RPMI7951 (cell line): ENCODE measurements around the gene RGMA. TPM values are rescaled to one million over a fixed set of nuclear protein-coding genes. Genes with fewer than 3 reads are reported as not detected.

Experiments used
- DNase-seq: peaks from one replicate; pipeline ENCODE4 v3.0.0-alpha.2; 2012; ENCODE audit warnings: low read depth
- total RNA-seq: library from RNA; depleted of rRNA; stranded (reverse); fragments of >200 nt; shearing (Covaris generic); gene quantifications from 2 replicates; pipeline ENCODE4 v1.2.3, GENCODE V29; 2014

Gene RGMA
- total RNA-seq, 1 experiment from 2014 or later, result not detected

DNA sequence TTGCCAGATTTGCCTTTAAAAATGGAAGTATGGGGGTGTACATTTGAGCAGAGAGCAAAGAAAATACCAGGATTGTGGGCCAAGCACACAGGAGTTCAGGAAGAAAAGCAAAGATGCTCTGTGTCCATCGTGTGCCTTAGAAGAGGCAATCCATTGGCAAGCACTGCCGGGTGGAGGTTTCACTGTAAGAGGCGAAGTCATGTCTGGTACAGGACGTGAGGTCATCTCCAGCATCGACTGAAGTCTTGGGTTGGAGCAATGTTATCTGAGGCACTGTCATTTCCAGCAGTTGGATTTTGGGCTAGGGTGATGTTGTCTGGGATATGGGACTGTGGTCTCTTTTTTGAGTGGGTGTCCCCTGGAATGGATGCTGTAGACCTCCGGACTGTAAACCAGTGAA, 4.8 kb upstream of the RGMA start:
- no peak for DNase-seq

DNA sequence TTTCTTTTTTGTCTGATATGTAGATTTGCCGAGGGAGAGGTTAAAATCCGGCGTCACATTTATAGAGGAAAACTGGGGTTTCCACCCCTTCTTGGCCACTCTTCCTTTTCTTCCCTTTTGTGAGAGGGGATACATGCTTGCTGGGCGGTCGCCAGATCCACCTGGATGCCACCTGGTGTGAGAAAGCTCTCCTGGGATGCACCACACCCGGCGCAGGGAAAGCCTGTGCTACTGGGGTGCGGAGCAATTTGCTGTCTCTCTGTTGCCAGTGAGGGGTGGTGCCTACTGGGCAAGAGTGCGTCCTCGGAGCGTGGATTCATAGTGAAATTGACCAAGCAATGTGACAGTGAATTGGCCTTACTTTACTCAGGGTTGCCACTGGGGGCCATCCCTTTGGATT, 2.5 kb upstream of the RGMA start:
- no peak for DNase-seq

DNA sequence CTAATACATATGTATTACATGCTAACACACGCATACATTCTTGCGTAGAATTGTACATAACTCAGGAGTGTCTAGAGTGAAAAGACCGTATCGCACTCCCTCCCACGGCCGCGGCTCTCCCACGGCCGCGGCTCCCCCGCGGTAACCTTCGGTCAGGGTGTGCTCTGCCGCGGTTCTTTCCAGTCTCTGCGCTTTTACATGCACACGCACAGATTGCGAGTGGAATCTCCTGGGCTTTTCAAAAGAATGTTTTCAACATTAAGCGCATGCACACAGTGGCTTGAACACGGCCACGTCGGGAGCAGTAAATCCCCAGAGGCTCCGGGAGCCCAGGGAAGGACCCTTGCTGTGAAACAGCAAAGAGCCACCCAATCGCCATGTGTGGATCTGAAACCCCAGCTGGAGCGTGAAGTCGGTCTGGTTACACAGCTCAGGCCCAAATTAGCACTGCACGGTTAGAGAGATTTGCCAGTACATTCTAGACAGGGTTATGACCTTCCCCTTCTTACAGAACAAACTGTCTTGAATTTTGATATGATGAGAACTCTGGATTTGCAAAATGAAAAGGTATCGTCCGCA, 805 bp upstream of the RGMA start:
- DNase-seq, result no peak

DNA sequence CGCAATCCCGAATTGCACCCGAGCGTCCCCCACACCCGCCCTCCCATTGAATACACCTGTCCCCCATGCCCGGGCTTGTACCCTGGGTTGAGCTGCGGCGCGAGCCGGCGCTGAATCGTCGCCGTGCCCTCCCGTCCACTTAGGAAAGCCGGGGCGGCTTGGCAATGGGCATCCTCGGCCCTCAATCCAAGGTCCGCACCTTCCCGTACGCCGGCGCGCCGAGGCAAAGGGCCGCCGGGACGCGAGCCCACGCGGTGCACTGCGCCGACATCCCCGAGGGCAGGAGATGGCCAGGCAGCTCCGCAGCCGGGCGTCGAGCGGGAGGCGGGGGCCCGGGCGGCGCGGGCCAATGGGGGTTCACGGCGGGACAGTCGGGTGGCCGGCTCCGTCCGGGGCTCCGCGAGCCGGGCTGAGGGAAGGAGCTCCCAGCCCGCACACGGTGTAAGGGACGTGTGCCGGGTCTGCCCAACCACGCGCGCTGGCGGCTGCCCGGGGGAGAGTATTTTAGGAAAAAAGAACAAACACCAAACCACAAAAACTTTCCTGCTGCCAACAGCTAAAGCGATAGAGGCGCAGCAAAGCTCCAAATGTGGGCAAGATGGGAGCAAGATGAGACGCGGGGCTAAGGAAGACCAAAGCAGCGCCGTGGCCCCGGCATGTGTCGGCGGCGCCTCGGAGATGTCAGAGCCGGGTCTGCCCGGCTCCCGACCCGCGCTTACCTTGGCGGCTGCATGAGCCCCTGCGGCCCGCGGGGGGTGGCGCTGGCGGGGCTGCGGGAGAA, 621 bp downstream of the RGMA start:
- peak; percentile 26 for DNase-seq

DNA sequence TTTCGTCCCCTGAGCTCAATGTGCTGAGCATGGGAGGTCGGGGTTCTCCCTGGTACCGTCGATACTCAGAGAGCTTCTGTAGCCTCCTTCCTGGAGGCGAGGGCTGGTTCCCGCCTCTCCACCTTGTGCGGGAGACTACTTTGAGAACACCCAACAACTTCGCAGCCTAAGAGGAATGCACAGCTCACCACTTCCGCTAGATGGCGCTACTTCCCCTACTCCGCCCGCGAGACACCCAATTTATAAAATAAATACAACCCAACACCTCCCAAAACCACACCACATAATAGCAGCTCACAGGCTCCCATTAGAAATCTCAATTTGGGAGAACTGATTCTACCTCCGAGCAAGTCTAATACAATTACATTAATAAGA, 1.2 kb downstream of the RGMA start:
- DNase-seq, result peak; percentile 40

DNA sequence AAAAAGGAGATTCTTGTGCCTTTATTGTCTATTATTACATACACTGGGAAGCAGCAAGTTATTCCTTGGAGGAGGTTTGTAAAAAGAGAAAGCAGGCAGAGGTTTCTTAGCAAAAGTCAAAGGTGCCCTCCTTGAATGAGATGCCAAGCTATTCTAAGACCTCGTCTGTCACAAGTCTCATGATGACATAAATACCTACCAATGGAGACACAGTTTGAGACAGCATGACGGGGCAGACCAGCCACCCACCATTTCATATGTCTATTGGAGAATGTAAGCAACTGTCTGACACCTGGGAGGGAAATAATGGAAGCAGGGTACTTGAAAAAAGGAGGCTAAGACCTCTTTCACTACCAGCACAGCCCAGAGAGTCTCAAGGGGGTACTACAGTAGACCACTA, 2.2 kb downstream of the RGMA start:
- no peak for DNase-seq

DNA sequence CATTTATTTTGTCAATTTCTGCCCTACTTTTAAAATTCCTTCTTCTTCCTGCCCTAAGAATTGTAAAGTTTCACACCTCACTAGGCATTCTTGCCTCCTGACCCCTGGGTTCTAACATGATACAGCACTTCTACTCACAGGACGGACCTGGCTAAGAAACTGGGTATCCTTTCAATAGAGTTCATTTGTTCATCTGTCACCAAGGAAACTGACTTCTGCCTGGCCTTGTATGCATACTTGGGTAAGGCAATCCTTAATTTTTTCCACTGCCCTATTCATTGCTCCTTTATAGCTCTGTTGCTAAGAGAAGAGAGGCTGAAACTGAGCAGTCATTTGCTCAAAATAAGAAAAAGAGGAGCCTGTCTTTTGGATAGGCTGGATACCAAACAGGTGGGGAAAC, 3.3 kb downstream of the RGMA start:
- DNase-seq, result no peak

DNA sequence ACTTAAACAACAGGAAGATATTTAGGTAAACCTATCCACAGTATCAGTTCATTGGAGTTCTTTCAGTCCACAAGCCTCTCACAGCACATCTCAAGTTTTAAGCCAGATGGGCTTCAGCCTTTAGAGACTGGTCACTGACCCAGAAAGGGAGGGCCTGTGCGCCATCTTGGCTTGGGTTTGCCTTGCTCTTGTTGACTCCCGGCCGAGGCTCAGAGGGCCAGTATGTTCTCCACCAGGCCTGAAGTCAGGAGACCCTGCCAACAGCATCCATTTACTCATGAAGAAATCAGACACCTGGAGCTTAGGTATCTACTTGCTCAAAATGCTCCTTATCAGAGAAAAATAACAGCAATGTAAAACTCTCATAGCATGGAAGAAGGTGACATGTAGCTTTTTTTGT, 6.2 kb downstream of the RGMA start:
- DNase-seq, result no peak

DNA sequence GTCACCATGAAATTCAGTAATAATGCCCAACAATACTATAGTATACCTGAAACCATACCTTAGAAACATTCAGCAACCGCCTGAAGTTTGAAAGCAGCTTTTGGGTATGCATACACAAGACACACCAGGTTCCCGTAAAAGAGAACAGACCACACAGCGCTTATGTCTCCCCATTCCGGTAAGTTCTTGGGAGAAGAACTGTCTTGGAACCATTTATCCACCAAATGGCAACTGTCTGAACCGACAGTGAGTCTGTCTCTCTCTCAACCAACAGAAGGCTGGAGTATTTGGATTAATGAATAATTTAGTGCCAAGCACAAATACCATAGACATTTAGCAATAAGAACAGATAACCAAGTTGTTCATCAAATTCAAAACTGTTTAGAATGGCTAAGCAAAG, 7.6 kb downstream of the RGMA start:
- no peak for DNase-seq

DNA sequence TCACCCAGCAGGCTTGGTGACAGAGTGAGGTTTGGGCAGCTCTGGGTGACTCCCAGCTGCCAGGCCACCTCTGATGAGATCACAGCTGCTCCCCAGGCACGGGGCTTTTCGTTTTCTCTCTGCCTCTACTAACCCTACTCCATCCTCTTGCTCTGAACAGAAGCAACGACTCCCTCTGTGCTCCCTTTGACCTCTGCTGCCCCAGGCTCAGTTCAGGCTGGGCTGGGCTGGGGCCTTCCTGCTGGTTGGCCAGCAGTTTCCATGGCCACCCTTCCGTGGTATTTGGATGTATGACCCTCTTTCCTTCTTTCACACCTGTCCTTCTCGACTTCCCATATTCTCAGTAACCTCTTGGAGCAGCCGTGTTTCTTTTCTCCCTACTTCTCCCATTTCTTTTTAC, 8.6 kb downstream of the RGMA start:
- DNase-seq, result no peak

DNA sequence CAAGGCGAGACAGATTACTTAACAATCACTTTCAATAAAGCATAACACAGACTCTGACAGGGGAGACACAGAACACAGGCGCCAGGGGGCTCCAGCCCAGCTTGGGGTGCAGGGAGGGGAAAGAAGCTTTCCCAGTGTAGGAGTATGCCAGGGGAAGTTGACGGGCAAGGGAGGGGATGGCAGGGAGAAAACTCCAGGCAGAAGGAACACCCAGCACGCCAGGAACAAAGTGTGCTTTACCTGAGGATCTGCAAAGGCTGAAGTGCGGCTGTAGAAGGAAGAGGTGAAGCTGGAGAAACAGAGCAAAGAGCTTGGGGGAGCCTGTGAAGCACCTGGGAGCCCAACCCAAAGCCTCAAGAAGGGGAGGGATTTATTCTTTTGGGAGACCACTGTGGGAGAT, 12.1 kb downstream of the RGMA start:
- DNase-seq, result no peak

DNA sequence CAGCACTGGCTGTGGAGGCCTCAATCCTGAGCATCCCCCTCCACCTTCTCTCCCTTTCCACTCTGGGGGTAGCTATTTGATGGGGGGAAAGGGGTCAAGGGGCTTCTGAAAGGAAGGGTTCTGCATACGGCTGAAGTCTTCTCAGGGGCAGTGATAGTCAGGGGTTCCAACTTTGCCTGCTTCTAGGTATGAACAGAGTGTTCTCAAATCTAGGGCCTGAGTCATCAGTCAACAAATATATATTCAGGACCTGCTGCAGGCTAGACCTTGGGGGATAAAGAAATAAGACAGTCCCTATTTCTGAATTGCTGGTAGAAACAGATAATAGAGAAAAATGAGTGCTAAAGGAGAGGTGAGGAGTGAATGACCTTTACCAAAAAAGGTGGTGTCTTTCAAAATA, 12.8 kb downstream of the RGMA start:
- DNase-seq, result no peak

DNA sequence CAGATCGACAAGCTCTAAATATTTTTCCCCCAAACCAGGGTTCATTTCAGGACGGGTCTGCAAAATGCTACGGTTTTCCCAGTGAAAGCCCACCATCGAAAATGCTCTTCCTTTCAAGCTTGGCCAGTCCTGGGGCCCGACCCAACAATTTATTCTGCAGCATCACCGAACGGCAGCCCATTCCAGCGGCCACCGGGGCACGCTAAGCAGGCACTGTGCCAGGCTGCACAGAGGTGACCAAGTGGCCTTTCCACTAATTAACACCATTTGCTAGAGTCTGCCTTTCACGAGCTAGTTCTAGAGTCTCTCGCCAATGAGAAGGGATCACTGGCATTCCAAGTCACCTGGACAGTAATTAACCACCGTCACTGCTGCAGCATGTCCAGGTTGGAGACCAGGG, 14.4 kb downstream of the RGMA start:
- no peak for DNase-seq

DNA sequence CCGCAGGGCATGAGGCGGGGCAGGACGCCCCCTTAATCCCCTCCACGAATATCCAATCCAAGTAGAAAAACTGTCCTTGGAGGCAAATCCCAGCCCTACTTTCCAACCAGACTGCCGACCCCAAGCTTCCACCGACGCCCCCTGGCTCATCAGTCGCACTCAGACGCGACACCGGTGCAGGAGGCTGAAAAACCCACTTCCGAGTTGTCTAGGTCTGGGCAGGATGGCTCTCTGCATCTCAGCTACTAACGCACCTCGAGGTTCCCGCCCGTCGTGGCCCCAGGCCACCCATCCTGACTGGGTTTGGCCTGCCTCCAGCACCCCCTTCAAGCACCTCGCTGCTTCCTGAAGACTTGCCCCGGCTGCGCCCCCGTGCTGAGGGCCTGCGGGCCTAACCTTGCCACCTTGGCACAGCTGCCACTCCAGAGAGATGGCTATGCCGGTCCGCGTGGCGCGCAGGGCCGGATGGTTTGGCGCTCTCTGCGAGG, 15.5 kb downstream of the RGMA start:
- no peak for DNase-seq

DNA sequence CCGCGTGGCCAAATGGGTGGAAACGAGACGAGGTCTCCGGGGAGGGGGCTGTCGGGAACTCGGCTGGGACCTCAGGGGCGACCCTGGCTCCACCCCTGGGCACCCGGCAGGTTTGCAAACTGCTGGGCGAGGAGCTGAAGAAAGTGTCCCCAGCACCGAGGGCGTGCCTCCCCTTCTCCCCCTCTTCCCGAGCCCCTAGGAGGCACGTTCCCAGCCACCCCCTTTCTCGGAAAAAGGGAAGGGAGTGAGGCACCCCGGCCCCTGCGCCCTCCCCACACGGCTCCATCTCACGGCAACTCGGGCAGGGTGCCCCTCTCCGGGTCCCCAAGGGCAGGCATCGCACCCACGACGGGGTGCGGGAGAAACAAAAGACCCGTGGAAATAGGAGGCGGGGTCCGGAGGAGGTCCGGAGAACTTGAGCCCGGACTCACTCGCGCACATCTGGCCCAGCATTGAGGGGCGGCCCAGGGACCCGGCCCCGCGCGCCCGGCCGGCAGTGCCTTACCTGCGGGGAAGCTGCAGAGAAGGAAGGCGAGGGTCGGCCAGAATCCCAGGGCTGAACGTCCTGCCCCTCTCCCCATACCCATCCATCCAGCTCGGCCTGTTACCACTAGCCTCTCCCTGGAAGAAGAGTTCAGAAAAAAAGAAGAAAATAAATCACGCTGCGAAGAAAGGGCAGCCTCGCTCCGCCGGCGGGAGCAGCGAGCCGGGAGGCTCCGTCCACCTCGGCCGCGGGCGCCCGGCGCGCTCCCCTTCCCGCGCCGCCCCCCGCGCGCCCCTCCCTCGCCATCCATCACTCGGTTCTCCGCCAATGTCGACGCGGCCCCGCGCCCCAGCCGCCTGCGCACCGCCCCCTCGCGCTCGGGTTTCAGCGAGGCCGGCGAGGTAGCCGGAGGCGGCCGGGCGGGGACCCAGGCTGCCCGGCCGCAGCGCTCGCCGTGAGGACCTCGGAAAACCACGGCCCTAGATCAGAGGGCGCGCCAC, 16.3 kb downstream of the RGMA start:
- peak; percentile 67 for DNase-seq

DNA sequence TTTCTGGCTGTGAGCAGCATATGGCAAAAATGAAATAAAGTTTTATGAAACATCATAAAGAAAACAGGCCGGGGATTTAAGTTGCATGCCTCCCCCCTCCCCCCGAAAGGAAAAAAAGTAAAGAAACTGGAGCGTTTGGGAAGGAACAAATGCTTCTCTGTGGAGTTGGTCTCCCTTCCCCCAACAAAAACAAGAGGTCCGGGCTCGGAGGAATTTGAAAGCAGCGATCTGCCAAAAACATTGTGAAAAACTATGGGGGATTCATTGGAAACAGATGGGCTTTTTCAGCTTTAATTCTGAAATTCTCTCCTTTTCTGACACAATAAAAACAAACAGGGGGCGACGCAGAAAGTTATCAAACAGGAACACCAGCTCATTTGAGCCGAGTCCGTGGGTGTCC, 17.0 kb downstream of the RGMA start:
- peak; percentile 29 for DNase-seq

DNA sequence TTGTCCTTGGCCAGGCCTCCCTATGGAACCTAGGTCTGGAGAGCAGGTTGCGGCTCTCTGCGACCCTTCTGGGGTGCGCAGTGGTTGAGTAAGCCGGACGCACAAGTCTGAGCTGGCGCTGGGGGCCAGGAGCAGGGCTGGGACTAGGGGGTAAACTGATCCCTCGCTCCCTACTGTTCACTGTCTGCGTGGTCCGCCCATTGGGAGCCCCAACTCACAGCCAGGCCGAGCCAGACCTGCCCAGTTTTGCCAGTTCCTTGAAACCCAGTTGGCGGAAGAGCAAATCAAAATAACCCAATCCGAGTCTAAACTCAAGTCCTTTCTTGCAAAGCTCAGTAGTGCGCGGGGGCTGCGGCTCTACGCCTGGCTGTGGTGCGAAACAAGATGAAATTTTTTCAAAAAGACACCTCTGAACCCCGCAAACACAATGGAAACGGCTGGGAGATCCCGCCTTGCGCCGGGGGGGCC, 17.5 kb downstream of the RGMA start:
- DNase-seq, result no peak

DNA sequence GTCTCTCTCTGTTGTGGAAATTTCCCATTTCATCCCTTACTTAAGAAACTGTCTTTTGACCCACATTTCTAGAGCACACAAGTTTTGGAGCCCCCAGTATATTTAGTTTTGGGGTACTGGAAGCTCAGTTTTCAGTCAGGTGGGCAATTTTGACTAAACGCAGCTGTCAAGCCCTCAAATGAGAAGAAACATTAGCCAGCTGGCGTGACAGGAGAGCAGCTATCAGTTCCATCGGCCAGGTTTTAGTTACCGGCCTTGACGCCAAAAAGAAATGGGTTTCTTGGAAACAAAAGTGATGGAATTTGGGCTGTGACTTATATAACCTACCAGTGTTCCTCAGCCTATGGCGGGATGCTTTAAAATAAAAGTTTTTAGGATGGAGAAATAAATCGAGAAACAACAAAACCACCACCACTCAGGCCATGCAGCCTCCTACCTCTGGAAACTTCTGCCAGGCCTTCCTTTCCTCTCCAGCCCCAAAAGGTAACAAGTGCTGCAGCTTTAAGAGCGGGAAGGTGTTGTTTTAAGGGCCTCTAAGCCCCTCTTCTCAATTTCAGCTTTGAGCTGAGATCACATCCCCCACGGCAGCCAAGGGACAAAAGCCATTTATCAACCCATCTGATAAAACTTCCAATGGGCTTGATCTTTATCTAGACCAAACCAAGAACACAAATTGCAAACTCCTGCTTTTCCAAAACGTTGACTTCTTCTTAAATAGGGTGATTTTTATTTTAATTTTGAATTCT, 18.3 kb downstream of the RGMA start:
- DNase-seq, result no peak

DNA sequence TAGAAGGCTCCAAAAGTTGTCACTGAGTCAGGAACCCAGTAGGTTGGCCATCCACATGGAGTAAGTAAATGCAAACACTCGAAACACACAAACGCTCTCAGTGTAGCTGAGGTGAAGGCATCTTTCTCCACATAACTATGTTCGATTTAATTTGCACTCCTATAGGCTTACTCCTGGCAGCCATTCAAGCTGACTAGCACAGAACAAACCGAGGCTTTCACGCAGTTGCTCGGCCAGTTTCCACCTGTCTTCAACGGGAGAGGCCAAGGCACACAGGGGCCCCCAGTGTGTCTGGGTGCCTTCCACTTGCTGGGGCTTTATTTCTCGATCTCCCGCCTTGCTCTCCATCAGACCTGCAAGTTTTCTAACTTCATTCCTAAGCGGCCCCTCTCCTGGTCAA, 18.9 kb downstream of the RGMA start:
- DNase-seq, result no peak

DNA sequence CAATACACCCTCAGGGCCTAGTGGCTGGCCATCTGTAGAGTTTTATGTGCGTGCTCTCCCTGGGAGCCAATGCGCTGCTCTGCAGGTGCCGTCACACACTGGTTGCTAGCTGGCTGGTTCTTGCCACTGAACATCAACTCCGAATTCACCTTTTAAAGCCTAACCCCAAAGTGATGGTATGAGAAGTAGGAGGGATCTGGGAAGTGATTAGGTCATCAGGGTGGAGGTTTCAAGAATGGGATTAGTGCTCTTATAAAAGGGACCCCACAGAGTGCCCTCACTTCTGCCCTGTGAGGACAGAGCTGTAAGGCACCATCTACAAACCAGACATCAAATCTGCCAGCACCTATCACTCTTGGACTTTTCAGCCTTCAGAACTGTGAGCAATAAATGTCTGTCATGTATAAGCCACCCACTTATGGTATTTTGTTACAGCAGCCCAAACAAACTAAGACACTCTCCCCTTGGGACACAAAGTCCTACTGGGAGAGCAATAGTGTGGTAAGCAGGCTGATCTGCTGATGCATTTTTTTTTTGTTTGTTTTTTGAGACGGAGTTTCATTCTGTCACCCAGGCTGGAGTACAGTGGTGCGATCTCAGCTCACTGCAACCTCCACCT, 20.3 kb downstream of the RGMA start:
- DNase-seq, result no peak

DNA sequence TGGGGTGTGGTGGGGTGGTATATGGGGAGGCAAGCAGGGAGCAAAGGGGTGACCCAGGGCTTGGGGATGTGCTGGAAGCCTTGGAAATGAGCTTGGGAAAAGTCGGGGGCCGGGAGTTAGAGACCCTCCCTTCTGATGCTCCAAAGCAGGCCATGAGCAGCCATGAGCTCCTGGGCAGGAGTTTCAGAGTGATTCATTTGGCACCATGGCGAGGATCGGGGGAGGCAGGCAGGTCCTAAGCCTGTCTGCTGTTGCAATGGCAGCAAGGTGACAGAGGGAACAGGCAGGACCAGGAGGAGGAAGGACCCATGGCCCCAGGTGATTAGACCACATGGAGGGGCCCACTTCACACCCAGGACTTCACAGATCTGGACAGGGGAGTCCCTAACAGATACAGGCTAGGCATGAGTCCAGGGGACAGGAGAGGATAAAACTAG, 21.3 kb downstream of the RGMA start:
- DNase-seq, result no peak
